ENCODE data around the gene PPL. TPM values are rescaled to one million over a fixed set of nuclear protein-coding genes. Genes with fewer than 3 reads are reported as not detected.

PPL gene
- polyA plus RNA-seq, 3 donors: 0.02 TPM; not detected in 2

GRCh38 chr16:4928227-4928626 is 8.7 kb downstream of the PPL start:
- no peak overlapping the region for H3K4me3 Mint-ChIP-seq
- intact Hi-C loops (cut with micrococcal nuclease): no loop called here
- peaks cover 21 to 22% of the 10 kb centered on the region in 2 donors for H3K9me3 ChIP-seq (replicated peaks in 1 of 2; ENCODE audit: control insufficient read depth in 1 of 2, insufficient read depth in 1 of 2, low read length in 2 of 2)
- H3K27me3 ChIP-seq (ENCODE audit: control insufficient read depth in 2 of 2, insufficient read depth in 2 of 2, low read length in 2 of 2): no peaks in the 10 kb centered on the region
- H3K9ac ChIP-seq (ENCODE audit: insufficient read depth, low read length, poor library complexity, severe bottlenecking): no peak overlapping the region
- H3K4me3 ChIP-seq (replicated peaks in 1 of 3; ENCODE audit: low read depth in 2 of 3, low read length in 3 of 3): no peak overlapping the region
- DNase-seq: no peak
- H3K36me3 Mint-ChIP-seq: peaks cover 0 to 1% of the 10 kb centered on the region in 2 donors
- no peaks in the 10 kb centered on the region for H3K79me2 ChIP-seq (ENCODE audit: insufficient read depth, low read length)
- H3K4me1 ChIP-seq (ENCODE audit: control insufficient read depth in 1 of 2, insufficient read depth in 2 of 2, low read length in 2 of 2): no peaks in the 10 kb centered on the region
- 93% methylated on average over 6 of the region's 6 CpGs for WGBS (ENCODE audit: insufficient coverage)
- peaks cover 15 to 28% (median 24%) of the 10 kb centered on the region in 7 donors for H3K9me3 Mint-ChIP-seq
- no peak for TF ChIP-seq CTCF (IDR thresholded peaks at IDR 0.05)
- H2AFZ ChIP-seq (ENCODE audit: insufficient read depth, low read depth, low read length, poor library complexity, severe bottlenecking): no peak overlapping the region
- no peaks in the 10 kb centered on the region for H3K4me1 Mint-ChIP-seq
- H3K27ac Mint-ChIP-seq: no peak overlapping the region
- H3K27me3 Mint-ChIP-seq (ENCODE audit: low read depth in 3 of 3): peaks cover 7 to 27% (median 17%) of the 10 kb centered on the region in 3 donors
- H3K27ac ChIP-seq (ENCODE audit: low read depth in 1 of 2, low read length in 2 of 2): no peak overlapping the region
- H4K20me1 ChIP-seq (ENCODE audit: insufficient read depth, low read length): no peaks in the 10 kb centered on the region
- H3K4me2 ChIP-seq (replicated peaks; ENCODE audit: extremely low read depth, low read length, poor library complexity, severe bottlenecking): no peak overlapping the region
- no peaks in the 10 kb centered on the region for H3K36me3 ChIP-seq (replicated peaks in 1 of 2; ENCODE audit: control insufficient read depth in 1 of 2, insufficient read depth in 2 of 2, low read length in 2 of 2)

- Histone ChIP-seq H4K20me1 (ENCODE audit: insufficient read depth, low read length) (no peaks in the 10 kb centered on the region), H3K4me2 (replicated peaks; ENCODE audit: extremely low read depth, low read length, poor library complexity, severe bottlenecking) (no peak overlapping the region), H3K4me3 (replicated peaks in 1 of 3; ENCODE audit: low read depth in 2 of 3, low read length in 3 of 3) (no peak overlapping the region), H3K36me3 (replicated peaks in 1 of 2; ENCODE audit: control insufficient read depth in 1 of 2, insufficient read depth in 2 of 2, low read length in 2 of 2) (no peaks in the 10 kb centered on the region), H3K79me2 (ENCODE audit: insufficient read depth, low read length) (no peaks in the 10 kb centered on the region), H3K9ac (ENCODE audit: insufficient read depth, low read length, poor library complexity, severe bottlenecking) (no peak overlapping the region), H3K9me3 (replicated peaks in 1 of 2; ENCODE audit: control insufficient read depth in 1 of 2, insufficient read depth in 1 of 2, low read length in 2 of 2) (peaks cover 21 to 22% of the 10 kb centered on the region in 2 donors), H3K27ac (ENCODE audit: low read depth in 1 of 2, low read length in 2 of 2) (no peak overlapping the region), H3K4me1 (ENCODE audit: control insufficient read depth in 1 of 2, insufficient read depth in 2 of 2, low read length in 2 of 2) (no peaks in the 10 kb centered on the region), H3K27me3 (ENCODE audit: control insufficient read depth in 2 of 2, insufficient read depth in 2 of 2, low read length in 2 of 2) (no peaks in the 10 kb centered on the region), H2AFZ (ENCODE audit: insufficient read depth, low read depth, low read length, poor library complexity, severe bottlenecking) (no peak overlapping the region)
- no peak for DNase-seq
- Mint-ChIP-seq H3K9me3 (peaks cover 15 to 28% (median 24%) of the 10 kb centered on the region in 7 donors), H3K4me3 (no peak overlapping the region), H3K27me3 (ENCODE audit: low read depth in 3 of 3) (peaks cover 7 to 30% (median 19%) of the 10 kb centered on the region in 3 donors), H3K4me1 (no peaks in the 10 kb centered on the region), H3K27ac (no peak overlapping the region), H3K36me3 (peaks cover 0 to 1% of the 10 kb centered on the region in 2 donors)
- intact Hi-C loops (cut with micrococcal nuclease): no loop called here
- WGBS (ENCODE audit: insufficient coverage): 85% methylated on average over 1 of the region's 2 CpGs
- TF ChIP-seq CTCF (IDR thresholded peaks at IDR 0.05): no peak
Measured at GRCh38 chr16:4927661-4928060, 9.3 kb downstream of the PPL start.
